Right hindlimb (tissue), 1 donor: ENCODE data around the gene ADAM12.
A peak's percentile ranks its signal among the peaks of the same experiment; 100 is the strongest.
"Not testable (repeated sequence)": the region's sequence is repeated elsewhere in the genome, so short reads cannot be mapped to it uniquely, and the experiment has no call there.

Experiments
- DNase-seq: peaks from one replicate; pipeline ENCODE4 v3.0.0-alpha.2; 2018

The ADAM12 gene

DNA sequence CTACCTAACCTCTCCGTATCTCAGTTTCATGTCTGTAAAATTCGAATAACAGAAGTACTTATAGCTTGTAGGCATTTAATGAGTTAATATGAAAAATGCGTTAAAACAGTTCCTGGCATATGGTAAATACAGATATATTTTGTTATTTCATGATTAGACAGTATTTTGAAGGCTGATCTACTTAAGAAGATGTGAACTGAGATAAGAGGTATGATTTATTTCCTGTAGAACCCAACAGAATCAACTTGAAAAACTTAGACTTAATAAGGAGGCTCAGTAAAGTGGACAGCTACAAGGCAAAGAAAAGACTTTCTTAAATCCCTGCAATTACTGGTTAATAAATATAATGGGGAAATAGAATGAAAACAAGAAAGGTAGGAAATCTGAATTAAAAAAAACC, 388.6 kb downstream of the ADAM12 start:
- no peak for DNase-seq

GRCh38 chr10:125997586-125997985, 390.7 kb downstream of the ADAM12 start:
- DNase-seq, result no peak

- DNase-seq, result no peak
These were observed 392.5 kb downstream of the ADAM12 start for GRCh38 chr10:125995726-125996304.

DNA sequence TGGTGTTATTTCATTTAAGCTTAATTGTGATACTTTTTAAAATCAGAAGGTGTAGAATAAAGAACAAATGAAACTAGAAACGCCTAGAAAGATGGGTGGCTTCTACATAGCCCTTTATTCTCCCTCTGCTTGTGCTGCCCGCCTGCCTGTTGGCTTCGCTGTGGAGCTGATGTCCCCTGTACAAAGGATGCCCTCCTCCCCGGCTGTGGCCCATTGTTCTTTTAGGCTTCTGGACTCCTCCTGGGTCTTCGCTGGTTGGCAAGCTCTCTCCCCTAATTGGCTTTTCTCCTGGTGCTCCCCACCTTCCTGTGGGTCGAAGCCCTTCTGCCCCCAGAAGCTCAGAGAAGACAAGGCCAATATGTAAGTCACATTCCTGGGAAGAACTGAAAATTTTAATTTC, 393.7 kb downstream of the ADAM12 start:
- DNase-seq, result no peak

GRCh38 chr10:125992254-125992653, 396.0 kb downstream of the ADAM12 start:
- DNase-seq, result no peak

DNA sequence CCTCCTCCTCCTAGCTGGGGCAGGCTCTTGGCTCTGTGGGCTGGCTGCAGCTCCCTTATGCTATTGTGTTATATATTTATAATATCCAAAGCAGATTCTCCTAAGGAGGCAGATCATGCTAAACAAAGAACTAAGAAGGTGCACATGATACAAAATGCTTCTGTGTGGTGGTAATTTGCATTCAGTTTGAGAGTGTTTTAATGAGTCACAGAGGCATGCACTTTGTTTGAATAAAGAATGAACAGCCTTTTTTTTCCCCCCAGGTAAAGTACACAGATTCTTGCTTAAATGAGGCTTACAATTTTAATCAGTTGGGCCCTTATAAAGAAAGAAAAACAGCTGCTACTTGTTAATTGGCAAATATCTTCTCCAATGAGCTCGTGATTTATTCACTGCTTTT, 396.9 kb downstream of the ADAM12 start:
- no peak for DNase-seq

DNA sequence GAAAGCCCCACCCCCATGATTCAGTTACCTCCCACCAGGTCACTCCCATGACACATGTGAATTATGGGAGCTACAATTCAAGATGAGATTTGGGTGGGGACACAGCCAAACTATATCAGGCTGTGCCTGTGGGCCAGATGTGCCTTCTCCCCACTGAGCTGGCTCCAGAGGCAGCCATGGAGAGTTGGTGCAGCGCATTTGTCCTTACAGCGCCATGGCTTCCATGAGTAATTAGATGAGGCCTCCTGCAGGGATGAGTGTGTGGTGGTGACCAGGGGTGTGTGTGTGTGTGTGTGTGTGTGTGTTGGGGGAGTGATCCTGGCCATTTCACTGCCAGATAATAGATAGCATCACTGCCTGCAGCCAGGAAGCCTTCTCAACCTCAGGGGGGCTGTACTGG, 397.3 kb downstream of the ADAM12 start:
- DNase-seq, result no peak

- no peak for DNase-seq
These were observed 398.5 kb downstream of the ADAM12 start for GRCh38 chr10:125989791-125990190.

GRCh38 chr10:125985557-125986240, 402.6 kb downstream of the ADAM12 start:
- DNase-seq, result no peak

- no peak for DNase-seq
These were observed 403.3 kb downstream of the ADAM12 start for GRCh38 chr10:125984865-125985495.

DNA sequence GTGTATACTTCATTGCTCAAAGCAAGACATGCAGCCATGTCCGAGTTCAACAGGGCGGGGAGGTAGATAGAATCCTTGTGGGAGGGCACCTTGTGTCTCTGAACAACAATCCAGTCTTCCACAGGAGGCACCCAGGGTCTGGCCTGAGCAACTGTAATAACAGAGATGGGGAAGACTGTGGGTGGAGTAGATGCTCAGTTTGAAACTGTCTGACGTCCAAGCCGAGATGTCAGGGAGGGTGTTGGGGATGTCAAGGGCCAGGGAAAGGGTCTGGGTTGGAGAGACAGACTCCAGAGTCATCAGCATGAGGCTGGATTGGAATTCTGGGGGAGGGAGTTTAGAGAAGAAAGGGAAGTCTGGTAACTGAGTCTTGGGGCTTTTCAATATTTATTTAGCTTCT, 403.9 kb downstream of the ADAM12 start:
- no peak for DNase-seq

DNA sequence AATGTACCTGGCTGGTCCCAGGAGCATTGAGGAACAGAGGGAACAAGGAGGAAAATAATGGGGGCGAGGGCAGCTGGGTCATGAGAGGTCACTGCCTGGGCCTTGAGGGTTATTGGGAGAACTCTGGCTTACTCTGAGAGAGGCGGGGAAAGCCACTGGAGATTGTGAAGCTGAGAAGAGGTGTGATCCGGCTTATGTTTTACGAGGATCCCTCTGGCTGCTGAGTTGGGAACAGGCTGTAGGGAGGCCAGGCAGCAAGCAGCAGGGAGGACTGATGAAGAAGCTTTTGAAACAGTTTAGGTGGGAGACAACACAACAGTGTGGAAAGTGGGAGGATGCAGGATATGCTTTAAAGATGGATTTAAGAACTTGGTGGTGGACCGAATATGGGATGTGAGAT, 404.6 kb downstream of the ADAM12 start:
- no peak for DNase-seq

- DNase-seq, result no peak
These were observed 405.1 kb downstream of the ADAM12 start for GRCh38 chr10:125983161-125983560.

DNA sequence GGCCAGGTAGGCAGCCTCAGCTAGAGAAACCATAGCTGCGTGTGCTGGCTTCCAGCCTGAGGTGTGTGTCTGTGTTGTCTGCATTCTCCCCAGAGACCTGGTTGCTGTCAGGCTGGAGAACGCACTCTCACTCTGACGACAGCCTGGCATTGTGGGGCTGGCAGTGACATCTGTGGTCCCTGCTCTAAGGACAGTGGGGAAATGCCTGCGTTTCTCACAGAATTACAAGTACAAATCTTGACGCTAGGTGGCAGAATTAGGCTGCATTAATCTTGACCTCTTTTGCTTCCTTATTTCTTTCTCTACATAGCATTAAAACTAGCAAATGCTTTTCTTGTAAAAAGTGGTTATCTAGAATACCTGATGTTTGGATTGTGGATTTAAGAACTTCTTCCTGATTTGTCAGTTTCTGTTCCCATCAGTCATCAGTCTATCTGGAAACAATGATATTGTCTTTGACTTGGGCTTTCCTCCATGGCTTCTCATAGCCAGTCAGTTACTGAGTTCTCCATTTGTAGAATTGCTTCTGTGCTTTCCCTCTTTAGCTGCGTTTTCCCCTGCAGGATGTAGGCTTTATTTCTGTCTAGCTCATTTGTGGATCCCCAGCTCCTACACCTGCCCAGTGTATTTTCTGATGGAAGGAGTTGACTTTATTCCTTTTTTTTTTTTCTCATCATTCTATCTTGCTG, 405.9 kb downstream of the ADAM12 start:
- DNase-seq, result peak; percentile 49

GRCh38 chr10:125980521-125981035, 407.7 kb downstream of the ADAM12 start:
- DNase-seq, result no peak

GRCh38 chr10:125979976-125980375, 408.3 kb downstream of the ADAM12 start:
- no peak for DNase-seq

DNA sequence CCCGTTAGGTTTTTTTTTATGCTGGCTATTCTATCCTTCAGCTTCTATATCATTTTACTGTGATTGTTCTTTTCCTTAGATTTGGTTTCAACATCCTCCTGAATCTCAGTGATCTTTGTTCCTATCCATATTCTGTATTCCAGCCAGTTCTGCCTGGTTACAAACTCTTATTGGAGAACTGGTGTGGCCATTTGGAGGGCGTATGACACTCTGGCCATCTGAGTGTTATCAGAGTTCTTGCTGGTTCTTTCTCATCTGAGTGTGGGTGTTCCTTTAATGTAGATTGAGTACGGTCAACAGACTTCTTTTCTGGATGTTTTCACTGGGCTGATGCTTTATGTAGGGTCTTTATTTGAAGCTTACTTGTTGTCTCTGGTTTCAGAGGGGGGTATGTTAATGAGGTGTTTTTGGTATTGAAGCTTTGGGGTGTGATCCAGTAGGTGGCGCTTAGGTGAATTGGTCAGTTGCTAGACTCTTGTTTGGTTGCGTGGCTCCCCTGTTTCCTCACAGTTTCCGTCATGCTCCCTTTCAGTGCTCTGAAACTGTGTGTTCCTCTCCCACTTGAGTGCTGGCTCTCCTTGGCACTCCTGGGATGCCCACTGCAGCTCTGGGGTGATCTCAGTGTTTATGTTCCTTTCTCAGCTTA, 411.2 kb downstream of the ADAM12 start:
- no peak for DNase-seq

DNA sequence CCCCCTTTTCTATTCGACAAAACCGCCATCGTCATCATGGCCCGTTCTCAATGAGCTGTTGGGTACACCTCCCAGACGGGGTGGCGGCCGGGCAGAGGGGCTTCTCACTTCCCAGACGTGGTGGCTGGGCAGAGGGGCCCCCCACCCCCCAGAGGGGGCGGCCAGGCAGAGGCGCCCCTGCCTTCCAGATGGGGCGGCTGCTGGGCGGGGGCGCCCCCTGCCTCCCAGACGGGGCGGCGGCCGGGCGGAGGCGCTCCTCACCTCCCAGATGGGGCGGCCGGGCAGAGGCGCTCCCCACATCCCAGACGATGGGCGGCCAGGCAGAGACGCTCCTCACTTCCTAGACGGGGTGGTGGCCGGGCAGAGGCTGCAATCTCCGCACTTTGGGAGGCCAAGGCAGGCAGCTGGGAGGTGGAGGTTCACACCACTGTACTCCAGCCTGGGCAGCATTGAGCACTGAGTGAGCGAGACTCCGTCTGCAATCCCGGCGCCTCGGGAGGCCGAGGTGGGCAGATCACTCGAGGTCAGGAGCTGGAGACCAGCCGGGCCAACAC, 418.1 kb downstream of the ADAM12 start:
- DNase-seq, result not testable (repeated sequence)

DNA sequence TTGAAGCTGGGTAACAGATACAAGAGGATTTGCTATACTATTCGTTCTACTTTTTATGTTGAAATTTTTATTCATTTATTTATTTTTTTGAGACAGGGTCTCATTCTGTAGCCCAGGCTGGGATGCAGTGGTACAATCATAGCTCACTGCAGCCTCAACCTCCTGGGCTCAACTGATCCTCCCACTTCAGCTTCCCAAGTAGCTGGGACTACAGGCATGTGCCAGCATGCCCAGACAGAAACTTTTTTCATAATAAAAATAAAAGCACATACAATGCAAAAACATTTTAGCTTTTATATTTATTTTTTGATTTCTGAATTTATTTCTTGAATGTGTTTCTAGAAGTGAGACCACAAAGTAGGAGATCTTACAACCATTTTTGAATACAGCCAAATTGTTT, 420.7 kb downstream of the ADAM12 start:
- no peak for DNase-seq

DNA sequence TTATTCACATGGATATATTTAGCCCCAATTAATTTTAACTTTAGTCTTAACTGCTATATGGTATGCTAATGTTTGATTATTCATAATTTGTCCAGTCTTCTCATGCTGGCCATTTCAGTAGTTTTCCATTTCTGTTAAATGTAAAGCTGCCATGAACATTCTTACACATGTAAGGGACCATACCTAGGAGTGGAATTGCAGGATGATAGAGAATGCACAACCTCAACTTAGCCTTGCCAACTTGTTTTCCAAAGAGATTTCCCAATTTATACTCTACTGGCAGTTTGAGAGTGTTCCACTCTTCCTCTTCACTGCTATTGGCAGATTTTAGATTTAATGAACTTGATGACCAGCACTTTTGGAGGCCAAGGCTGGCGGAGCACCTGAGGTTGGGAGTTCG, 423.7 kb downstream of the ADAM12 start:
- DNase-seq, result no peak
